IPS DF 4.7 (cell line): ENCODE results near the gene TMEM117.
"Not testable (repeated sequence)": the region's sequence is repeated elsewhere in the genome, so short reads cannot be mapped to it uniquely, and the experiment has no call there.

Experiments used
- DNase-seq: peaks from one replicate; pipeline ENCODE4 v3.0.0-alpha.2; 2013; ENCODE audit warnings: low spot score; ENCODE audit errors: extremely low read depth

The TMEM117 gene

DNA sequence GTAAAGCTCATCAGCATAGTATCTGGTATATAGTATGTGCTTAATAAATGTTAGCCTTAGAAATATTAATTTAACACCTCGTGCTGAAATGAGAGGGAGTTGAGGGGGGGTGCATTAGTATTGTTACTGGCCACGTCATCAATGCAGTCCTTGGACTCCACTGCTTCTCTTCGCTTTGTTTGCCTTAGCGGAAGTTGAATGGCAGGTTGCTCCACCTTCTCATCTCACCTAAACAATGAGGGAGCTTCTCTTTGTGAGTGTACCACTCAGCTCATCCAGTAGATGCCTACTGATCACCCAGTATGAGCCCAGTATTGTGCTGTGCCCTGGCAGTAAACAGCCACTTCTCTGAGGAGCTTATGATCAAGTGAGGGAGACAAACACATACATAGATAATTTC lies 4.5 kb downstream of the TMEM117 start:
- no peak for DNase-seq

- DNase-seq: no peak
Observed at GRCh38 chr12:43841253-43841652, 5.4 kb downstream of the TMEM117 start.

- no peak for DNase-seq
Observed at GRCh38 chr12:43842259-43842658, 6.4 kb downstream of the TMEM117 start.

DNA sequence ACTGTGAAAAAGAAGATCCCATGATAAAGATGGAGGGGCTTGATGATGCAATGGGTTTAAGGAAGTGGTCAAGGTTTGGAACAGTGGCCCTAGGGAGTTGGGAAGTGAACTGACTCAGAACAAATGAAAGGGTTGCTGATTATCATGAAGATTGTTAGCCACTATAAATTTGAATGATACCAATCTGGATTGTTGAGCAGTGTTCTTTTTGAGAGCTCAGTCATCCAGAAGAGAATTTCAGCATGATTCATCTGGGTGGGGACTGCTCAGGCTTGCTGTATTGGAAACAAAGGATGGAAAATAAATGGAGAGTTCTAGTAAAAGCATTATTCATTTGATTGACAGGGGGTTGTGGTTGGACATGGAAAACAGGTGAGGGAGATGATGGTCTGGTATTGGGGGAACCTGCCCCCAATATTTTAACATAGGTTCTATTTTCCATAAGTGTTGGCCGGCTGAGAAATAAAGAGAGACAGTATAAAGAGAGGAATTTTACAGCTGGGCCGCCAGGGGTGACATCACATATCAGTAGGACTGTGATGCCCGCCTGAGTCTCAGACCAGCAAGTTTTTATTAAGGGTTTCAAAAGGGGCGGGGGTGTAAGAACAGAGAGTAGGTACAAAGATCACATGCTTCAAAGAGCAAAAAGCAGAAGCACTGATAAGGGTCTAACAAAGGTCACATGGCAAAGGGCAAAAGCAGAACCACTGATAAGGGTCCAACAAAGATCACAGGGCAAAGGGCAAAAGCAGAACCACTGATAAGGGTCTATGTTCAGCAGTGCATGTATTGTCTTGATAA lies 11.7 kb downstream of the TMEM117 start:
- DNase-seq: not testable (repeated sequence)

DNA sequence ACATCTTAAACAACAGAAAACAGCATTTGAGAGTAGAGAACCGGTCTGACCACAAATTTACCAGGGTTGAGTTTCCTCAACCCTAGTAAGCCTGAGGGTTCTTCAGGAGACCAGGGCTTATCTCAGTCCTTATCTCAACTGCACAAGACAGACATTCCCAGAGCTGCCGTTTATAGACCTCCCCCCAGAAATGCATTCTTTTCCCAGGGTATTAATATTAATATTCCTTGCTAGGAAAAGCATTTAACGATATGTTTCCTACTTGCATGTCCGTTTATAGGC lies 12.3 kb downstream of the TMEM117 start:
- no peak for DNase-seq

GRCh38 chr12:43848786-43849185 lies 12.9 kb downstream of the TMEM117 start:
- no peak for DNase-seq

GRCh38 chr12:43852744-43853143 lies 16.9 kb downstream of the TMEM117 start:
- no peak for DNase-seq

GRCh38 chr12:43856972-43857371 lies 21.1 kb downstream of the TMEM117 start:
- DNase-seq: no peak

DNA sequence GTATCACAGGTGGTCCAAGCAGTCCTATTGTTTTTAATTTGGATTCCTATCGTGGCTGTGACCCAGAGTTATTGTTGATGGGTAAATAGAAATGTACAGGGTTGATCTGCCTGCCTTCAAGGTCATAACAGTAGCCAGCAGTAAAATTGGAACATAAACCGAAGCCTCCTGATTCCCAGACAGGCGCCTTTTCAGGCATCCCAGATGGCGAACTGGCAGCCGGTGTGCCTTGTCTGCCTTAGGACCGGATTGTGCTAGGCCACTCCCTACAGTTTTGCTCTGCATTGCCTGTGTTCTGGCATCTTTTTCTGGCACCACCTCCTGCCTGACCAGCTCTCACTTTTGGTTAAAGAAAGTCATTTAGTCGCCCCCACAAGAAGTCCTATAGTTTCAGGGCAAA lies 22.2 kb downstream of the TMEM117 start:
- DNase-seq: no peak

GRCh38 chr12:43858991-43859390 lies 23.1 kb downstream of the TMEM117 start:
- no peak for DNase-seq

DNA sequence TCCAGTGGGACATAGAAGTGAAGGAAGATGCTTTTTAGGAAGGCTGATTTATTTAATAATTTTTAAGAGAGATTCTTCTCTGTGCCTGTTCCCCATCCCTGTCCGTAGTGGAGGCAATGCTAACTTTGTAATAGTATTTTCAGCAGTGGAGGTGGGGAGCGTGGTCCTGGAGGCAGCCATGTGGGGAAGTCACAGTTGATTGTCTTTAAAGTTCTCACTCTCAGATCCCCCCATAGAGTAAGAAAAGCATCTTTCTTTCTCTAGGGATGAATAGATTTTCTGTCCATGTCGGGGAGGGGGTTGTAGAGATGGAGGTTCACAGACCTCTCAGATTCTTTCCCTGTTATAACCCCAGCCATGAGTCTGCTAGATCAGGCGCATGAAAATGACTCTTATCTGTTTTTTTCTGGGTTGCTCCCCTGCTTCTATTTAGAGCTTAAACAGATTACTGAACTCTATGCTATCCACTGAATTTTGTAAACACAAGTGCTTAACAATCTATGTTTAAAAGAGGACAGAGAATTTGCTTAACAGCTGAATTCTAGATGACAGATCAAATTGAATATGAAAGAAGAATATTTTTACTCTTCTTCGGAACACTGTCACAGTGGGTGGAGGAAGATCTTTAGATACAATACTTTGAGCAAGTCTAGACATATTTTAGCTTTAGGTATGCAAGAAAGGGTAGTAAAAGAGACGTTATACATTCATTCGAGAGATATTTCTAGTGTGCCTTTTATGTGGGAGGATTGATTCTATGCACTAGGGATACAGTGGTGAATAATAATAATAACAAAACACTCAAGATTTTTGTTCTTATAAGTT lies 25.3 kb downstream of the TMEM117 start:
- DNase-seq: no peak

- no peak for DNase-seq
Observed at GRCh38 chr12:43861840-43862150, 25.9 kb downstream of the TMEM117 start.

GRCh38 chr12:43863770-43864366 lies 28.0 kb downstream of the TMEM117 start:
- no peak for DNase-seq

DNA sequence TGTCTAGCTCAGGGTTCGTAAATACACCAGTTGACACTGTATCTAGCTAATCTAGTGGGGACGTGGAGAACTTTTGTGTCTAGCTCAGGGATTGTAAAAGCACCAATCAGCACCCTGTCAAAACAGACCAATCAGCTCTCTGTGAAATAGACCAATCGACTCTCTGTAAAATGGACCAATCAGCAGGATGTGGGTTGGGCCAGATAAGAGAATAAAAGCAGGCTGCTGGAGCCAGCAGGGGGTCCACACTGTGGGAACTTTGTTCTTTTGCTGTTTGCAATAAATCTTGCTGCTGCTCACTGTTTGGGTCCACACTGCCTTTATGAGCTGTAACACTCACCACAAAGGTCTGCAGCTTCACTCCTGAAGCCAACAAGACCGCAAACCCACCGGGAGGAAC lies 28.7 kb downstream of the TMEM117 start:
- DNase-seq: not testable (repeated sequence)

- DNase-seq: no peak
Observed at GRCh38 chr12:43869184-43869583, 33.3 kb downstream of the TMEM117 start.

- not testable (repeated sequence) for DNase-seq
Observed at GRCh38 chr12:43869765-43870164, 33.9 kb downstream of the TMEM117 start.

- not testable (repeated sequence) for DNase-seq
Observed at GRCh38 chr12:43871258-43871657, 35.4 kb downstream of the TMEM117 start.

GRCh38 chr12:43872396-43872795 lies 36.5 kb downstream of the TMEM117 start:
- DNase-seq: no peak

DNA sequence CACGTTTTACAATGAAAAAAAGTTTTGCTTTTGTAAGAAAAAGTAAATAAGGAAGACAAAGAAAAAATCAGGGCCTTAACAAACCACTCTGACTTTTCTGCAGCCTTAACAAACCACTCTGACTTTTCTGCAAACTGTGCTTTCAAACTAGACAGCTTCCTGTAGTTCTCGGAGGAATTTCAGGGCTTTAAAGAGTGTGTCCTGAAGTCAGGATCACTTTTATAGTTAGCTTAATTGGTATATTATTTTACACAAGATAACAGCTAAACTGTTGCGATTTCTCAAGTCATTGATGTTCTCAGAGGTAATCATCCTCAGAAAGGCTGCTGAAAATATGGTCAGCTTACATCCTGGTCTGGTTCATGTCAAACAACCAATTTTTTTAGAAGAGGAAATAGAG lies 42.2 kb downstream of the TMEM117 start:
- no peak for DNase-seq

DNA sequence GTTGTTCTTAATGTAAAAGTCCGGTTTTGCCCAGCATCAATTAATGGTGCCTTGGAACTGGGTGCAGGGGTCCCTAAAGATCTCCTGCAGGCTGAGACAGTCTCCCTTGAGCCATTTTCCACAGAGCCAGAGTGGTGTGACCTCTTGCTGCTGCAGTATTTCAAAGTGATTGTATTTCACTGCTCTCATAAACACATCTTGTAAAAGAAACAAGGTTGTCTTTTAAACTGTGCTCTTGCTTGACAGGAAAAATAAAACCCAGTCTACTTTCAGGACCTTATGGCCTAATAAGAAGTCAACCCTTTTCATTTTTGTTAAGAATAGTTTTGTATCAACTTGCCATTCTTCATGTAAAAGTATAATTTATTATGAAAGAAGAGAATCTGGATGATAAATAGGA lies 44.7 kb downstream of the TMEM117 start:
- DNase-seq: no peak

DNA sequence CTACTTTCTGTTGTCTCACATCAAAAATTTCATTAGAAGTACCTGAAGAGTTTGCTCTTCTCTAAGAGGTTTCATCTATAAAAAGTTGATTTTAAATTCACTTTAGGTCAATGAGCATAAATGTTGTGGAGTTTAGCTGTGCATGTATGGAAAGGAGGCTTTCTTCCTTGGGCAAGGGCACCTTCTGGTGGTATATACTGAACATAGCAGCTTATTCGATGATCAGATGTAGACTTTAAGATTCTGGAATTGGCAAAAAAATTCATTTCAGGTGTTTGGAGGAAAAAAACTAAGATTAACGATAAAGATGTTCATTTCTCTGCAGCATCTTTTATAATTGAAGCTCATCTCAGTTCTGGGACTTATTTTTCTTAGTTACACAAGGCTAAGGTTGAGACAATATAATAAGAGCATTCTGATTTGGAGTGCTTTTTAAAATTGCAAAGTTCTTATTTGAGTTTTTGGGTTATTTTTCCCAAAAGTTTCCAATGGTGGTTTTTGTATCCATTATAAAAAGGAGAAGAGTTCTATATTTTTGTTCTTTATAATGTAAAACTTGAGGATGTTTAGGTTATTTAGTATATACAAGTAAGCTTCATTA lies 46.8 kb downstream of the TMEM117 start:
- no peak for DNase-seq

DNA sequence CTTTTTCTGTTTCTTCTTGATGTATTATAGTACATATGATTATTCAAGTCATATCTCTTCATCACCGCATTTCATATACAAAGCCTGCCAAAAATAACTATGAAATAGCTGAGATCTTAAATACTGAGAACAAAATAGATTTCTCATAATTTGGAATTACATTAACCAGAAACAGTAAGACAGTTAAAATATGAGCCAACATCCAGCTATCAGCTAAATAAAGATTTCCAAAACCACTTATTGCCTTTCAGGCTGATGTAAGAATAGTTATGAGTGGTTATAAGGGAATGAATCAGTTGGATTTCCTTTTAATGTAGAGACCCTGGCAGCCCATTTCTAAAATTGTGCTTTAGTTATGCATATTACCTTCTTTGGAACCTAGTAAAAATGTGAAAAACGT lies 47.4 kb downstream of the TMEM117 start:
- no peak for DNase-seq
